Ureter (tissue), 1 donor: ENCODE measurements around the gene SRGAP3. TPM values are rescaled to one million over a fixed set of nuclear protein-coding genes. Genes with fewer than 3 reads are reported as not detected.
A peak's percentile ranks its signal among the peaks of the same experiment; 100 is the strongest.

Experiments
- DNase-seq: peaks from one replicate; pipeline ENCODE4 v3.0.0-alpha.2; 2020; ENCODE audit warnings: low spot score
- total RNA-seq: library from RNA; stranded (reverse); gene quantifications from one replicate; pipeline ENCODE4 v1.2.4, GENCODE V29; 2023
- donor health status: DM: yes; HTN: yes; CAD: no.

The SRGAP3 gene
- total RNA-seq, 1 donor from 2014 or later, result 51.2 TPM

DNA sequence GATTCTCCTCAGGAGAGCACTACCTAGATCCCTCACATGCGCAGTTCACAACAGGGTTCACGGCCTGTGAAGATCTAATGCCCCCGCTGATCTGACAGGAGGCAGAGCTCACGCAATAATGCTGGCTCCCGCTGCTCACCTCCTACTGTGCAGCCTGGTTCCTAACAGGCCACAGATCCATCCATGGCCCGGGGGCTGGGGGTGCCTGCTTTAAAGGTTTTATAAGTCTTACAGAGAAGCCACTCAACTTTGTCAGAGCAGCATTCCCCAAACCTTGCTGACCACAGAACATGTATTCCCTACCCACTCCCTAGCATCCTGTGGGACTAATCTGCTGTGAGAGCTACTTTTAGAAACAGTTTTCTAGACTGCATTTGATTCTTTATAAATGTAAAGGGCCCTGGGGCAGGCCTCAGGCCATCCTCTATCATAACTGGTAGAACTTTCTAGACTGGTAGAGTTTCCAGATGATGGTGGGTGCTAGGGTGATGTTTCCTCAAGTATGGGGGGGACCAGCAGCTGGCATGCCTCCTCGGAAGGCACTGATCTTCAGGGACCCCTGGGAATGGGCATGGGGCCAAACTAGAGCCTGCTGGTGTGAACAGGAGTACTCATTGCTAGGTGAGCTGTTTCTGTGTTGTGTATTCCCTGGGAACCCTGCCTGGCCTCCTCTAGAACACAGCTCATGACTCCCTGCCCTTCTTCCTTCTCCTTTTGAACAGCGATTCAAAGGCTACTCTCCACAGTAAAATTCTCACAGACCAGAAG lies 260.5 kb downstream of the SRGAP3 start:
- no peak for DNase-seq

DNA sequence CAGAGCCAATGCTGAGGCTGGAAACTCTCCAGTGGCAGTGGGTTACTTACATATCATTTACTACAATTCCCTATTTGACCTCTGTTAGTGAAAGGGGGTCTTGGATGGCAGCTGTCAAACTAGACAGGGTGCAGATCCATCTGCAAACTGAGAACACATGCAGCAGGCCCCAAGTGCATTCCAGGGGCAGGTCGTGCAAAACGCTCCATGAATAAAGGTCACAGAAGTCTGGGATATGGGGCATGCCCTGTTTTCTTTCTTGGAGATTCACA lies 261.1 kb downstream of the SRGAP3 start:
- no peak for DNase-seq

DNA sequence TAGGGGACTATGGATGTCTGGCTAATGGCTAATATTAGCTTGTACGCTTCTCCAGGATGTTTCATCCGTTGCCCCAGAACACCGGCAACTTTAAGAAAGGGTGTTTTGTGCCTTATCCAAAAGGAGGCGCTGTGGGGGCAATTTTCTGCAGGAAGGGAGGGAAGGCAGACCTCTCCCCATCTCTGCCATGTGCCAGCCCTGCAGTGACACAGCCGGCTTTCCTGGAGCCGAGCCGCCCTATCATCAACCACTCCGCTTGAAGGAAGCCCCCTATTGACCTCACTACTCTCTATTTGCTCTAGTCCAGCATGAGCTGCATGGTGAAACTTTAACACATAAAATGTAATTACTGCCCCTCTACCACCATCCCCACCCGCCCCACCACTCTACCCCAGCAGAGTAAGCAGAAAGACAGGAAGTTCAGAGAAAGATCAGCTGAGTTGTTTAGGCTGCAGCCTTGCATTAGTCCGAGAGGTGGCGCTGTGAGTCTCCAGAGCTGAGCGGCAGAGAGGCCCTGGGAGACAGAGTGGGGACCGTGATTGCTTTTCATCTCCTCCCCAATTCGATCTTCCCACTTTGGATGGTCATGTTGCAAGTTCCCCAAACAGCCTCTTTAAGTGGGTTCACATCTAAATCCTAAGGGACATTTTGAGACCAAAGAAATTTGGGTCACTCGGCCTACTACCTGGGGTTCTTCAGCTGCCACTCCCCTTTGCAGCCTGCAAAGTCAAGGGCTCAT lies 261.6 kb downstream of the SRGAP3 start:
- DNase-seq, result peak; percentile 65

DNA sequence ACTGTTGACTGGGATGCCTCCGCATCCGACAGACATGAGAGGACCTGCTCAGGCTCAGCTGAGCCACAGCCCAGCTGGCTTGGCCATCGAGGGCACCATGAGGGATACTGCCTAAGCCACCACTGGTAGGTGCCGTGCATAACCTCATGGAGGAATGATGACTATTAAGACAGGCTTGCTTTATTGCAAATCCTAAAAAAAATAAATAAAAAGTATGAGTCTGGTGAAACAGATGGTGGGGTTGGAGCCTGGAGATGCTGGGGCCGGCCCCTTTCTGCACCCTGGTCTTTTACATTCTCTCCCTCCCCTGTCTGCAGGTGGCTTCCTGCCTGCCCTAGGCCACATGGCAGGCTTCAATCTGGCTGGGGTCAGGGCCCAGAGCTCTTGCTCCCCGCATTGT lies 262.2 kb downstream of the SRGAP3 start:
- no peak for DNase-seq

DNA sequence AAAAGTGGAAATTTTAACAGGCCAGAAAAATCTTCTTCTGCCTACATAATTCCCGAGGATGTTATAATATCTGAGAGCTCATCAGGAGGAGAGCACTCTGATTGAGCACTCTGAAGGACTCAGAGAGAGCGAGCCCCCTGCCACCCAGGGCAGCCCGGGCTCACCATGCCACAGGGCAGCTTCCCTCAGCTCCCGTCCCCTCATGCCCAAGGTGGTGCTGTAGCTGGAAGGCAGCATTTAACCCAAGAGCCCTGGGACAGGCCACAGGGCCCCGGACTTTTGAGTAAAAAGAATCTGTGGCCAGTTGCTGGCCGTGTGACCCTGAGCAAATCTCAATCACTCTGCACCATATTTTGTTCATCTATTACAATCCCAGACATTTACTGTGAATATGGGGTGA lies 262.7 kb downstream of the SRGAP3 start:
- no peak for DNase-seq

DNA sequence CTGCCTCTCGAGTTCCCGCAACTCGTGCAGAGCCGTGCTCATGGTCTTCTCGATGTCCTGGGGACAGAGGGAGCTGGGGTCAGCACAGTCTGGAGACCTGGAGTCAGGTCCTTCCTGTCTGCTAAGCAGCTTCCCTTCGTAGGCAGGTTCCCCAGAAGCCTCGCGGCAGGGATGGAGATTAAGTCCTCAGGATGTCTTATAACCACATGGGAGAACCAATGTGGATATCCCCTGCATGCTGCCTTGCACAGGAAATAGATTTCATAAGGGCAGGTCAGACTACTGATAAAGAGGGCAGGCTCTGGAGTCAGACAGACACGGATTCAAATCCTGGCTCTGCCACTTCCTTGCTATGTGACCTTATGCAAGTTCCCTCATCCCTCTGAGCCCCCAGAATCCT lies 263.6 kb downstream of the SRGAP3 start:
- DNase-seq, result no peak

DNA sequence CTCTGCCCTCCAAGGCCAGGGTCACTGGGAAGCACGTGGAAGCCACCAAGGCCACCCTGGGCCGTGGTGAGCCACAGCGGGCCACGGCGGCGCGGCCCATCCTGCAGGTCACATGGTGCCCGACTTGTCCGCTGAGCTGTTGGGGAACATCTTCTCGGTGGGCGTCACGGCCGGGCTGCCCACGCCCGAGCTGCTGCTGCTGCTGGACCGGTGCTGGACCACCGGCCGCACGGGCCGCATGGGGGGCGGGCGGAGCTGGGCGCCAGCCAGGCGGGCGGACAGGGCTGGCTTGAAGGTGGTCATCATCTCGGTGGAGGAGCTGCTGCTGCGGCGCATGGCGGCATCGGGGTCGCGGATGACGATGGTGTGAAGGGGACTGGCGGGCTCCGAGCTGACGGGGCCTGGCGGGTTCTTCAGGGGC lies 264.0 kb downstream of the SRGAP3 start:
- DNase-seq, result peak; percentile 37

DNA sequence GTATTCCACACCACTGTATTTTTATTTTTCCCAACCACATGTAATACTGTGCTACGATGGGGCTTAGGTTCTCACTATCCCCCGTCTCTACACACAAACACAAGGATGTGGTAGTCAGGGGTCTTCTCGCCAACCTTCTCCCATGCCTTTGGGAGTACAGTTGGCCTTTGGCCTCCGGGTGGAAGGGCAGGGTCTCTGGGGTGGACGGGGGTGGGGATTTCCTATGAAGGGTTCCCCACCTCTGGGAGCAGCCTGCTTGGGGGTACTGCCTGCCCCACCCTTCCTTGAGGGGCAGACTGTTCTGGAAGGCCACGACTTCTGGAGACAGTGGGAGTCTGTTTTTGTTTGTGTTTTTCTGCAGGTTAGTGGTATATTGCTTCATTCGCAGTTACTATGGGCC lies 264.9 kb downstream of the SRGAP3 start:
- peak; percentile 33 for DNase-seq

DNA sequence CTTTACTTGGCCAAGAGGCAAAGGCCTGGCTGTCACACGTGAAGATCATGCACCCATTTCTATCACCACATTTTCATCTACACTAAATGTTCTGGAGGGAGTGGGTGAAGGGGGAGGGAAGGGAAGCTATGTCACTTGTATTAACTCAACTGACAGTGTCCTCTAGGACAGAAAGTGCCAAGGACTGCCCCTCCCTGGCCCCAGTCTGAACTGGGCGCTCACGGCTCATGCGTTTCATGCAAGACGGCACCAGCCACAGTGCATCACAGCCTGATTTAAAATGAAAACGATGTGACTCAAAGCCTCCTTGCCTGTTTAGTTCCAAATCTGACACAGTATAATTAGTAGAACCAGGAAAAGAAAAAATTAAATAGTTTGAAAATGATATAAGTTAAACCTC lies 265.4 kb downstream of the SRGAP3 start:
- DNase-seq, result peak; percentile 30

DNA sequence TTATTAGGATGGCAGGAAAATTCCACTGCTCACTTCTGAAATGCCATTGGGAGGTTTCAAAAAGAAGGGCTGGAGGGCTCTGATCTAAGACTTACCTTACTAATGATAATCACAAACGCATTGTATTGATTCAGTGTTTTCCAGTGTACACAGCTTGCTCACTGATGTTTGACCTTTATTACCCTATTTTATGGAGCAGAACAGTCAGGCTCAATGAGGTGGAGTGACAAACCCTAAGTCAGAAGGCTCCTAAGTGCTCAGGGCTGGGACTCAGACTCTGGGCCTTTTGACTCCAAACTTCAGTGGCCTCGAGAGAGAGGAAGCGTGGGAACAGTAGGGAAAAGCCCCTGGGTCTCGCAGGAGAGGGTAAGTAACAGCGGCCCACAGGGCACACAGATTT lies 265.9 kb downstream of the SRGAP3 start:
- DNase-seq, result no peak

DNA sequence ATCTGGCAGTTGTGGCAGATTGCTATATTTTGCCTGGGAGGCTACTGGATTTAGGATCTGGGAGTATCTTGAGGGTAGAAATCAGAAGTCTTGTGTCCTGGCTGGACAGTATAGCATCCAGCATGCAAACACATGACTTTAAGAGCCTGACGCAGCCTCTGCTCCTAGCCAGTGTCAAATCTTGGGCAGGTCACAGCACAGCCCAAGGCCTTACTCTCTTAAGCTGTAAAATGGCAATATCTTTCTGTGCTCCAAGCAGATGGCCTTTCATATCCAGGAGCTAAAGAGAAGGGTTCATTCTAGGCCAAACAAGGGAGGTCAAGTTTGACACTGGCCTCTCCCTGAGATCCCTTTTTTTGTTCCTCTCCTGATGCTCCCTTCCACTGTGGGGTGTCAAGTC lies 266.4 kb downstream of the SRGAP3 start:
- peak; percentile 29 for DNase-seq

DNA sequence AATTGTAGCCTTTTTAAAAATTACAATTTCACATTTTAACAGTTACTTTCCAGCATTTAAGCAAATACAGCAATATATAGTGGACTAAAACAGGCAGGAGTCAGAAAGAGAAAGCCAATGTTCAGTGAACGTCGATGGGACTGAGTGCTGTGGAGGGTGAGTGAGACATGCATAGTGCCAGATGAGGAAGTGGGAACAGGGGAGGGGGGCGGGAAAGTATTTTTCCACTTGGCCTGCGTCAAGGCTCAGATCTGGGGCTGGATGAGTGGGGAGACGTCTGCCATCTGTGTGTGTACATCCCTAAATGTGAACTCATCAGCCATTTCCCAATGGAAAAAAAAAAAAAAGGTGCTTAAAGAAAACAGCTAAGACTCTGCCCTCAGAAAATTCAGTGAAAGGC lies 266.9 kb downstream of the SRGAP3 start:
- peak; percentile 34 for DNase-seq

DNA sequence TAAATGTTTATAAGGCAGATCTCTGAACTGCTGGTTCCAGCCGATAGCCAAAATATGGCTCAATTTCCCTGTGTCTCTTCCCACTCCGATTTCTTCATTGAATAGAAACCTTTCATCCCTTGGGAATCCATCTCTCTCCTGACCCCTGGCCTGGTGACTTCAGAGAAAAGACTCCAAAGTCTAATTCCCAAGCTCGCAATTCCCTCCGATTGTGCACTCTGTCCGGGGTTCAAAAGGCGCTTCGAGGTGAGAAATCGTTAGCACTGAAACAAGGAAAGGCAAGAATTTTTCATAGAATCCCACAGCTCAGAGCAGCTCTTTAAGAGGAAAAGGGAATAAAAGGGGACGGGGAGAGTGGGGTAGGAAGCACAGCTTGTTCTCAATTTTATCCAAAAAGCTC lies 267.7 kb downstream of the SRGAP3 start:
- peak; percentile 23 for DNase-seq

DNA sequence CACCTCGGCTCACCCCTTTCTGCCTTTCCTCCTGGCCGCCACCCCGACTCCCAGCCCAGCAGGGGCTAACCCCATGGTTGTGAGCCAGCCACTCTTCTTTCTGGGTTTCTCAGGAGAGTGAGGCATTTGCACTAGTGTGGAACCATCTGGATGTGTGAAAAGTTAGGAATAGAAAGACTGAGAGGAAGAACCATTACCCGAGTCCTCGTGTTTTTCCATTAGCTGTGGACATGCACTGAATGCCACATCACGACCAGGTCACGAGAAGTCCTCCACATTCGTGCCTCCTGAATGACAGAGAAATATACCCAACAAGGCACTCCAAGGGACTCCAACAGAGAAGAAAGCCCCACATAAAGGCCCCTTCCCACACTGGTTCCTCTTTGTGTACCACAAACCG lies 268.1 kb downstream of the SRGAP3 start:
- no peak for DNase-seq

DNA sequence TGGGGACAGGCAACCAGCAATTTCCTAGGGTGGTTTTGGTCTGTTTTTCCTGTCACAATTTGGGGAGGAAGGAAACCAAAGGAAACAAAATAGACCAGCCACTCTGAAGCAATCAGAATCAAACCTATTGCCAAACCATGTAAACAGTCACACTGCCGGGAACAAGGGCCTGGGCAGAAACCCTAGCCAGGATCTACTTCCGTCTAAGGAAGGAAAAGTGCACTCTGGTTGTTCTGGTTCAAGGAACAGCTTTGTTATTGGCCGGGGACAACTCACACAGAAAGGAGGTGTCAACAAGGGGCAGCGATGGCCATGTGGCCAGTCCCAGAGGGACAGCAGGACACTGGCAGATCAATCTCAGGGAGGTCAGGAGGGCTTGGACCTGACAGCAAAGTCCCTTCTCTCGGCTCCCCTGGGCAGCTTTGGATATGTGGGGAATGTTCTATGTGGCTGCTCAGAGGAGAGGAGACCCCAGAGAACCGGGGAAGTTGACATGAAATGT lies 268.6 kb downstream of the SRGAP3 start:
- peak; percentile 35 for DNase-seq

DNA sequence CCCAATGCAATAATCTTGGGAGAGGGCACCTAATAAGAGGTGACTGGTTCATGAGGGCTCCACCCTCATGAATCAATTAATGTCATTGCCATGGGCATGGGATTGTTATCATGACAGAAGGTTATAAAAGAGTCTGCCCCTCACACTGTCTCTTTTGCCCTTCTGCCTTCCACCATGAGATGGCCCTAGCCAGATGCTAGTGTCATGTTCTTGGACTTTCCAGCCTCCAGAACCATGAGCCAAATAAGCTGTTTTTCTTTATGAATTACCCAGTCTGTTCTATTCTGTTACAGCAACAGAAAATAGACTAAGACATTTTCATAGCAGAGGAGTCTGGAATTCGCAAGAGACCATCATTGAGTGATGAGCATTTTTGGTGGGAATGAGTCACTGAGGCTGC lies 270.2 kb downstream of the SRGAP3 start:
- DNase-seq, result no peak

DNA sequence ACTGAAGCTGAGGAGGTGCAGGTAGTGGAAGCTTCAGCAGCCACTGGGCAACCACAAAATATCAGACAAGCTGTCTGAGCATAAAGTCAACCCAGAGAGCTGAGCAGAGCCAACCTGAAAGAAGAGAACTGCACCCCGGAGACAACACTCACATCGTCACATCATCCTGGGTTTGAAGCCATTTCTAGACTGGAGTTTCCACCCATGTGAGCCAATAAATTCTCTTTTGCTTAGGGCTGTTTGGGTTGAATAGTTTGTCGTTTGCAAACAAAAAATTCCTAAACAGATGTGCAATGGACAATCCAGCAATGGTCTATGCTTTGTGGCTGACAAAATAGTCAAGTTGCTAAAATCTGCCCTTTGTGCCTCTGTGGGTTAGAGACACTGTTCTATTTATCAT lies 270.9 kb downstream of the SRGAP3 start:
- no peak for DNase-seq

DNA sequence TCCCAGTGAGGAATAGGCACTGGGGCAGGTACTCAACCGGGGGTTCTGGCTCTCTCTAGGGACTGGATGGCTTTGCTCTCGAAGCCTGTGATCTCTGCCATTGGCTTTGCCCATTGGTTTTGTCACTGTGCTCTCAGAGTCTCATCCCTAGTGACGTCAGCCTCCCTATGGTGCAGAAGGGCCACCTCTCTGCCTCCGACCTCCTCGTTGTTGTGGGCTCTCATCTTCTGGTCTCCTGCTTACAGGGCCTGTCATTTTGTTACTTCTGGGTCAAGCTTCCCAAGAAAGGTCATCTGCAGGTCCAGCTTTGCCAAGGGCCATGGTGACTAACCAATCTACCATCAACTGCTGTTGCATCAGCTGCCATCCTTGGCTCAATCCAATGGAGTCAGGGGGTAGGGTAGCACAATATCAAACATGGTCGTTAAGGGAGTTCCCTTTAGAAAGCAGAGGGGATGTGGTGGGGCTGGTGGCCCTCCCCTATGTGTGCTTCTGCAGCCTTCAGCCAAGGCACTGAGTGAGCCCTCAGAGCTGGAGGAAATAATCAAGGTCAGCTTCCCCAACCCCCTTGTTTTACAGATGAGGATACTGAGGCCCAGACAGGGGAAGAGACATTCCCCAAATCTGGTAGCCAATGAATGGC lies 272.8 kb downstream of the SRGAP3 start:
- DNase-seq, result no peak

DNA sequence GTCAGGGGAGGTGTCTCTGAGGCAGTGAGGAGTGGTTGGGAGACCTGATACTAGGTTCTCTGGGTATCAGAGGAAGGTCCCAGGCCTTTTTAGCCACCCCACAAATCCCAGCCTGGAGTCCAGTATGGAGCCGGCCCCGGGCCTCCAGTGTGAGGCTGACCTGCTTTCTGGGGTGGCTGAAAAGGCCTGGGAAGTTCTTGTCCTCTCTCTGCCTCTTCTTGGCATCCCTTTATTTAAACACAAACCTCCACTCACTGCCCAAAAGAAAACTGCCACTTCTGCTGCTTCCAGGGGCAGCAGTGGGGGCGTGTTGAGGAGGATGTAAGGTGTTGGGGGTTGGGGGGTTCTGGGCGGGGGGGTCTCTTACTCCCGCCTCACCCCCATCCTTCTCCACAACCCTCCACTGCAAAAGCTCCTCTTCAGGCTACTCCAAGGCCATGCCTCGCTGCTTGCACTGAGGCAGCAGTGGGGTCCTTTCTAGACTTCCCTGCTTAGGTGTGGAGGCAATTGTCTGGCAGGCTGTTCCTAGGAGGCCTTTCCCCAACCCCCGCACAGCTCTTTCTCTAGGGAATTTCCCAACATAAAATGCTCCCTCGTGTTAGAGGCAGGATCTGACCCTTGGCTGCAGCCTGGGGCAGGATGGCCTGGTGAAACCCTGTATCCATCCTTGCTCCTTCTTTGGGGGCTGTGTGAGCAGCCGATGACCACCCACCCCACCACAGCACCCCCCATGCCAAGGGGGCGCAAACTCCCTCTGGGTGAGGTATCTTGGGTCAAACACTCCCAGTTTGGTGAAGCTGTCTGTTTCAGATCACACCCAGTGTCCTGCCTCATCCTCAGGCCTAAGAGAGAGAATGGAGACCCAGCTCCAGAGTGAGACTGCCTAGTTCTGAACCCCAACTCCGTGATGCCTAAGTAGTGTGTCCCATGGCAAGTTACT lies 274.1 kb downstream of the SRGAP3 start:
- no peak for DNase-seq

DNA sequence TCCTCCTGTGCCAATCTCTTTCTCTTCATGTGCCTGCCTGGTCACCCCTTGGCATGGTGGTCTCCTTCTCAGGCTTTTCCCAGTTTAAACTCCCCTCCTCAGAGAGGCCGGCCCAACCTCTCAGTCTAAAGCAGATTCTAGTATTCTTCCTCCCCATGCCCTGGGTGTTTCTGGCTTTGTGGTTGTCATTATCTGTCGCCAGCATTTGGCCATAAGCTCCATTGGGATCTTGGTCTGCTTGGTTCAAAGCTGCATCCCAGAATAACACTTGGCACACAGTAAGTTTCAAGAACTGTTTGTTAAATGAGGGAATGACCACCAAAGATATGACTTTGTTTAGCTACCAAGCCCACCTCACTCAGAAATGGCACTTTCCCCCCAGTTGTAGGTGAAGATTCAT lies 275.0 kb downstream of the SRGAP3 start:
- DNase-seq, result no peak

DNA sequence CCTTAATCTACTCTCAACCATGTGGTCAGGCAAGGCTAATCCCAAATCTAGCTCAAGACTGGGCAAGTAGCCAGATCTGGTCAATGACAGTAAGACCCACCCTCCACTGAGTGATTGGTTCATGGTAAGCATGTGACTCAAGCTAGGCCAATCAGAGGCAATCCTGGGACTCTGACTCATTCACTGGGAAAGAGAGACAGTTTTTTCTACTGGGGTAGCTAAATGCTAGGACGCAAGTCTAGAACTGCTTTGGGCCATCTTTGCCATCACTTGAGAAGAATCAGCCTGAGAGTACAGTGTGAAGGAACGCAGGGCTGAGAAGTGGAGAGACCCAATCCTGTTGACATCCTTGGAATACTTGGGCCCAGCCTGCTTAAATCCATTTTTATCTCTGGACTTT lies 276.8 kb downstream of the SRGAP3 start:
- no peak for DNase-seq
